Stimulated activated CD8-positive, alpha-beta memory T cell treated with anti-CD3 and anti-CD28 coated beads, Interleukin-12 subunit alpha, Interleukin-12 subunit beta, amount 100 ng/mL, for 4 hours (primary cell): ENCODE measurements around the gene DUSP8.

Source experiments
- DNase-seq: peaks from one replicate; pipeline ENCODE4 v3.0.0-alpha.2; 2020; ENCODE audit warnings: low read depth

DUSP8 gene

DNA sequence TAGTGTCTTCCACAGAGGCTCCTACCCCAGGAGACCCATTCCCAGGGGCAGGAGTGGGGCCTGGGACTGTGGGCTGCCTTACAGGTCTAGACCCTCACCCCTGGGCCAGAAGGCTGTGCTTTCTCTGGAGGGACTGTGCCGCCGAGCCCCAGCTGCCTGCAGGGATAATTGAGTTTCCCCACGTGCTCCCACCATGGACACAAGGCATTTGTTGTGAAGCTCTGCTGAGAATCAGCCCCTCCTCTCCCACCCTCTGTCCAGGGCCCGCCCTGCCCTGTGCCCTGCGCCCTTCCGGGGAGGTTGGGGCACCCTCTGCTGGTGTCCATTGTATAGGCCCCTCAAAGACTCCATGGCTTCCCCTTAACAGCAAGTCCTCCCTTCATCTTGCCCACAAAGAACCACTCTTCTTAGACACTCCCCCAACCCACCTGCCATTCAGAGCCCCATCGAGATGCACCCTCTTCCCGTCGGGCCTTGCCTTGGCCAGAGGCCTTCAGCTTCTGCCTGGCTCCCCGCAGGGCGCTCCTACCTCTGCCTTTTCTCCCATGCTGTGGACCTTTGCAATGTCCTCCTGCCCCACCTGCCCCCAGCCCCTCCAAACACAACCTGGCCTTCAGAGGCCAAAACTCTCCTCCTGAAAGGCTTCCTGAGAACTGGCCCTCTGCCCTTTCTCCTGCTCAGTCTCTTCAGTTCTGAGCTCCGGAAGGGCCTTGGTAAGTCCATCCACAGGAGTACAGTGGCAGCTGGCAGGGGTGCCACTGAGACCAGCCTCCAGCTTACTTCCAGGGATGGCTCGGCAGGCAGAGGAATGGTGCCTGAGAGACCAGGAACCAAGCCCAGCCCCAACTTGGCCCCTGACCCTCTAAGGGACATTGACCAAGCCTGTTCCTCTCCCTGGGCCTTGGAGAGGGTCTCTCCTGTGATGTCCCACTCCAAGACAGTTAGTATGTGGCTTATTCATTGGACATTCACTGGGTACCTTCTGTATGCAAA is 22.4 kb downstream of the DUSP8 start:
- no peak for DNase-seq

DNA sequence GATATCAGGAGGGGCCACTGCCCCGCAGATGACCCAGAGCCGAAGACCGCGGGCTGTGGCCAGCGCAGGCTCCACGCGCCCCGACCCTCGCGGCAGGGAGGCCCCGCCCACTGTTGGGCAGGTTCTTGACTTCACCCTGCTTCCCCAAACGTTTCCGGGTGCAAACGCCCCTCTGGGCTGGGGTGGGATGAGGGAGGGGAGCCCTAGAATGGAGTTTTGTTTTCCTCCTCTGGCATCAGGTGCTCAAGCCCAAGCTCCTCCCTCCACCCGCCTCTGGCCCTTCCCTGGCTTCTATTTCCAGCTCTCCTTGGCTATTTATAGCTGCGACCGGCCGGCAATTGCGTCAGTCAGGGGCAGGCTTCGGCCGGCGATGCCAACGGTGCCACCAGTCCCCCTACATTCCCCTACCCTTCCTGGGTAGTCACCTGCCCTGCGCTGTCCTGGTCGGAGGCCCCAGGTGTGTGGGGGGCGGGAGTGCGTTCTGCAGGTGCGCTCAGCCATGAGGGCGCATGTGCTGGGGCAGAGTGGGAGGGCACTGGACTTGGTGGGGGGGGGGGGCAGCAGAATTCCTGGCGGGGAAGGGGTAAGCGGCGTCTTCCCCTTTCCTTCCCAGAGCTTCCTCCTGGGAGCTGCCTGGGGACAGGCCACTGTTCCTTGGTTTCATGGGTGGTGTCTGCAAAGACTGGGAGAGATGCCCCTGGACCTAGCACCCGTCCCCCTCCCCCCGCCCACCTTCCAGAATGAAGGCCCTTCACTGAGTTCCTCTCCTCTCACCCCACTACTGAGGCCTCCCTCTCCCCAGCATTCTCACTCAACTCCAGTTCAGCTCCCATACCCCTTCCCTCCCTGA is 23.6 kb downstream of the DUSP8 start:
- DNase-seq, result no peak

DNA sequence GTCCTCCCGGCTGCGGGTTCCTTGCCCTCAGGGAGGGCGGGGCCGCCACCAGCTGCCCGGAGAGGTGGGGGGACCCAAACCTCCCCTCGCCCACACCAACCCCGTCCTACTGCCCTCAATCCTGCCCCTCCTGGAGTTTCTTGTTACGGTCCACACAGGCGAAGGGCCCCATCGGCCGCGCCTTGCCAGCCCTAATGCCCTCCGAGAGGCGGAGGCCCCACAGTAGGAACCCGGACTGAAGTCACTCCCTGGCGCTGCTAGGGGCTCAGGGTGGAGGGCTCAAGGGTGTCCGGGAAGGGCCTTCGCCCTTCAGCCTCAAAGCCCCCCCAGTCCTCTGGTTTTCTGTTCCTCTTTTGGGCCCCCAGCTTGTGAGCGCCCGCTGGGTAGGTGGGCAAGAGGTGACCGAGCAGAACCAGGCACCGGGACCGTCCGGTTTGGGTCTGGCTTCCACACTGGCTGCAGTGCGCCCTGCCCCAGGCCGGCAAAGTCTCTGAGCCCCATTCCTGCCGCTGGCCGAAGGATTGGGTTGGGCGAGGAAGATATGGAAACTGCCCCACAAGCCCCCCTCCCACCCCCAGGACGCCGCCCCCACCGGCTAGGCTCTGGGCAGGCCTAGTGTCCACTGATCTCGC is 24.5 kb downstream of the DUSP8 start:
- no peak for DNase-seq

DNA sequence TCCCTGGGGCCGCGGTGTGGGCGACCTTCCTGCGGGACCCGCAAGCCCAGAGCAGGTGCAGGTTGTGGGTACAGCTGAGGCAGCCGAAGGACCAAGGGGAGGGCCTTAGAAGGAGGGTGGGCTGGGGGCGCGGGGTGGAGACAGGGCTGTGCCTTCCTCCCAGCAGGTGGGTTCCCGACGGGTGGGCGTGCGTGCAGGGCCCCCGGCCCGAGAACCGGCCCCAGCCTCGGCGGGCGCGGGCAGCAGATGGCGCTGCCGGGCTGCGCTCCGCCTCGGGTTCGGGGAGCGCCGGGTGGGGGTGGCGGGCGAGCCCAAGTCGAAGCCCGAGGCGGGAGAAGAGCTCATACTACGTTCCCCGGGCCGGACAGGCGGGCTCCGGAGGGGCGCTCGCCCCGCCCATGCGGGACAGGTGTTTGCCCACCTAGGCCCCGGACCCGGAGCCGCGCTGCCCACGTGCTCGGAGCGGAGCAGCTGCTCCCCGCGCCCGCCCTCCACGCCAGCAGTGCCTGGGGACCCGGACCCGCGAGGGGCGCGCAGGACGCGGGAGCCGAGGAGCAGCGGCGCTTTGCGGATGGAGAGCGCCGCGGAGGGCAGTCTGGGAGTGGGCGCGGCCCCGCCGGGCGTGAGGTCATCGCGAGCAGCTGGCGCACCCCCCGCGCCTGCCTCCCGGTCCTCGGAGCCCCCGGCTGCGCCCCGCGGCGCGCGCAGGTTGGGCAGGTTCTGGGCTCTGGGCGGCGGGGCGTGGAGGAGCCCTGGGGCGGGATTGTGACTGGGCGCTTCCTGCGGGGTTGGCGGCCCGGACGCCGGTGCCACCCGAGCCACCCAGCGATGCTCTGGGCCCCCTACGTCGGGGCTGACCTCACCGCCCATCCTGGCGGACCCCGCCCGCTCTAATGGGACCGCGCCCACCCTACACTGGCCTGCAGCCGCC is 25.3 kb downstream of the DUSP8 start:
- DNase-seq, result peak; percentile 34

DNA sequence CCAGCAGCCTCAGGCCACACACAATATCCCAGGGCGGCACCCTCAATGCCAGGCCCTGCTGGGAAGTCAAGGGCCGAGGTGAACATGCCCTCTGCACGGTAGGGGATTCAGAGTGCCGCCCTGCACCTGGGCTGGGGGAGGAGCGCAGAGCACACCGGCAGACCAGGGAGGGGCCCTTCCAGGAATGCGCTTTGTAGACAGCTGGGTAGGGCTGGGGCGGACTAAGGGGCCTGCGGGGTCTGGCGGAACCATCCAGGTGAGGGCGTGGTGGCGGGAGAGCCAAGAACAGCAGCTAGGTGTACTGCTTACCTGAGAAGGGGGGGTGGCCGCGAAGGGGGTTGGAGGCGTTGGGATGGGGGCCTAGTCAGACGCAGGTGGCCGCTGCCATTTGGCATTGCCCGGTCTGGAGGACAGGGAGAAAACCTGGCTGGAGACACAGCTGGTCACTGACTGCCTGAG is 26.0 kb downstream of the DUSP8 start:
- no peak for DNase-seq

DNA sequence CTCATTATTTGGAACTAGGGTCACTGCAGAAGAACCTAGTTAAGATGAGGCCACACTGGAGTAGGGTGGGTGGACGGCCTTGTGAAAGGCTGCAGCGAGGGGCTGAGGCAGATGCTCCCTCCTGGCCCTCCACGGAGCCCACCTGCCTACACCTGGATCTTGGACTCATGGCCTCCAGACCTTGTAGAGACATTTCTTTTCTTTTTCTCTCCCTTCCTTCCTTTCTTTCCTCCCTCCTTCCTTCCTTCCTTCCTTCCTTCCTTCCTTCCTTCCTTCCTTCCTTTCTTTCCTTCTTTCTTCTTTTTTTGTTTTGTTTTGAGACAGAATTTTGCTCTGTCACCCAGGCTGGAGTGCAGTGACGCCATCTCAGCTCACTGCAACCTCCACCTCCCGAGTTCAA is 26.6 kb downstream of the DUSP8 start:
- no peak for DNase-seq

DNA sequence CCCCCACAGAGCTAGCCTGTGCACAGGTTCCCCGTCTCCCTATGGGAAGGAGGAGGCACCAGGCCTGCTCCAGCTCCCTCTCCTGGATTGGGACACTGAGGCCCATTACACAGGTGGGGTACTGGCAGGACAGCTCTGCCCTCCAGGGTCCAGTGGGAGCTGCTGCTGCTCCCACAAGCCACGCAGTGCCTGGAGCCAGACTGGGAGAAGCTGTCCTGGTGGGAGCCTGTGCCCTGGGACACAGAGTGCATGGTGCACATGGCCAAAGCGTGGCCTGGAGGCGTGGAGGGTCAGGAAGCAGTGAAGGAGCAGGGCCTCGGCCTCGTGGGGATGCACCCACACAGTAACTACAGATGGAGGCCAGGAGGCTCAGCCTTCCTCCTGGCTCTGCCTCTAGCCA is 27.5 kb downstream of the DUSP8 start:
- no peak for DNase-seq

DNA sequence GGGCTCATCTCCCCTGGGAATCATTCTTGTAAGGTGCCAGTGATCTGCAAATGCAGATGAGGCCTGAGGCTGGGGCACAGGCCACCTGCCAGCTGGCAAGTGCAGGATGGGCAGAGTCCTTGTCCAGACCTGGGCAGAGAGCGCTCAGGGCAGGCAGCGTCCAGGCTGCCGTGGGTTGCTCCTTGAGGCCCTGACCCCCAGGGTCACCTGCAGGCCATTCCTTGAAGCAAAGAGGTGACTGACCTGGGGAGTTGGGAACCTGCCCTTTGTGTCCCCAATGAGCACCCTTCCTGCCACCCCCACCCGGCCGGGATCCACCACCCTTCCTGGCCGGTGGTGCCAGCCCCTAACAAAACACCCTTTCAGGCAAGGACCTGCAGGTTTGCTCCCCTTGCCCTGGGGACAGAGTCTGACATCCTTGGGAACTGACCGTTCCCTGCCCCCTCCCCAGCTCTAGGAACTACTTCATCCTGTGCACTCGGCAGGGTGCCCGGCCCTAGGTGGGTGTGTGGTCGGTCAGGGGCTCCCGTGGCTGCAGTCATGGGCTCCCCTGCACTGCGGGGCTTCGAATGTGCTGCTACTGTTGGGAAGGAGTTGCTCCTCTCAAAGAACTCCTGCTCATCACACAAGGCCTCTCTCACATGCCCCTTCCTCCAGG is 28.3 kb downstream of the DUSP8 start:
- DNase-seq, result no peak

DNA sequence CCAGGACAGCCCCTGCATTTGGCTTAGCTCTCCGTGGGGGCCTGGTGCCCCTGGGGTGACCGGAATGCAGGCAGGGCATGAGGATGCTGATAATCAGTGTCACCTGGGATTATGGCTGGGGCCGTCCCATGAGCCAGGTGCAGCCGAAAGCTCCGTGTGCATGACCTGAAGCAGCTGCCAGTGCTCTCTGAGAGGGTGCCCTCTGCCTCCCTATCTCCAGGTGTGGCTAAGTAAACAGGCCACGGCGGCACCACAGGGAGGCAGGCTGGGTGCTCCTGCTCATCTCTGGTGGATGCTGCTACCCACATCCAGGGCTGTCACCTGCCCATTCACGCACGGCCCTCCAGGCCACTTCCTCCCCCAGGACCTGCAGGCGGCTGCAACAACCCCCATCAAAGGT is 29.8 kb downstream of the DUSP8 start:
- DNase-seq, result no peak

DNA sequence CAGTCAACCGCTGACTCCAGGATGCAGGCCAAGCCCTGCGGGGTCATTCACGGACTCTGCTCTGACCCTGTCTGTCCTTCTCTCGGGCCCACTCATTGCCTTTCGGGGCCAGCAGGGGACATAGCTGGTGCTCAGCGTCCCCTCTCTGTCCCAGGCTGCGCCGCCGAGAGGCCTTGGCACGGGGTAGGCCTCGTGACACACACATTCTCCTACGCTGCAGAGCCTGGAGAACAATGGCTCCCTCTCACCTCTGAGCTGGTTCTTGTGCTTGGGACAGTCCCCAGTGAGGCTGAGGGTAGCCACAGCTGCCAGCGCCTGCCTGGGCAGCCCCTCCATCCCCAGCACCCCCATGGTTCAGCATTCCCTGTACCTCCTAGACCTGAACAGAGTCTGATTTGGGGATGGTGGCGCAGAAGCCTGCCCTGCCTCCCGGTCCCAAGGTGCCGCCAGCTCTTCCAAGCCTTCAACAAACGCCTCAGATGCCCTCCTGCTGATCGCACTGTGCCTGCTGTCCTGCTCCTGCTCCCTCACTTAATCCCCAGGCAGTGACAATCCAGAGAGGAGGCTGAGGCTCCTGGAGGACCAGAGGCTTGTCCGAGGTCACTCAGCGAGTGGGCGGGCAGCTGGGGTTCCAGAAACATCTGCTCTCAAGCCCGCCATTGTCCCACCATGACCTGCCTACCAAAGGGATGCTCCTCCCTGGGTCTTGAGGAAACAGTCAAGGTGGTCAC is 30.4 kb downstream of the DUSP8 start:
- DNase-seq, result no peak

DNA sequence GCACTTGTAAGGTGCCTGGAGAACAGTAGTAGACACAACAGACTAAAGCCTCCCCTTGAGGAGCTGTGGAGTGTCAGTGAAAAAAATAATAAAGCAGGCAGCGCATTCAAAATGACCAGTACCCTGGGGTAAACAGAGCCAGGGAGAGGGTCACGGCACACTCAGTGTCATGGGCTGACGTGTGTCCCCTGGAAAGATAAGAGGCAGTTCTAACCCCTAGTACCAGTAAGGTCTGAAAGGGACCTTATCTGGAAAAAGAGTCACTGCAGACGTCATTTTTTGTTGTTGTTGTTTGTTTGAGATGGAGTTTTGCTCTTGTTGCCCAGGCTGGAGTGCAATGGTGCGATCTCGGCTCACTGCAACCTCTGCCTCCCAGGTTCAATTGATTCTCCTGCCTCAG is 32.0 kb downstream of the DUSP8 start:
- DNase-seq, result no peak

DNA sequence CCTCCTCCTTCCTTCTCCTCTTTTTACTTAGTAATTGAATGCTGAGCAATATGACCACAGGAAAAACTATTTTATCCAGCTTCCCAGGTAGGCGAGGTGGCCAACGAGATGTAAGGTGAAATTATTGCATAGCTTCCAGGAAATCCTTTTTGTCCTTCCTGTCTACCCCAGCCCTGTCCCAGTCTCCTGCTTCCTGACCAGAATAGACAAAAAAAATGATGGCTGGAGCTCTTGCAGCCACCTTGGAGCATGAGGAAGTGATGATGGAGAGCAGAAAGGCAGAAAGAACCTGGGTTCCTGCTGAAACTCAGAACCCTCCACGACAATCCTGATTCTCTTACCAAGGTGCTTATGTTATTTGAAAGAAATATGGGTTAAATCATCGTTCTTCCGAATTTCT is 33.9 kb downstream of the DUSP8 start:
- DNase-seq, result no peak

DNA sequence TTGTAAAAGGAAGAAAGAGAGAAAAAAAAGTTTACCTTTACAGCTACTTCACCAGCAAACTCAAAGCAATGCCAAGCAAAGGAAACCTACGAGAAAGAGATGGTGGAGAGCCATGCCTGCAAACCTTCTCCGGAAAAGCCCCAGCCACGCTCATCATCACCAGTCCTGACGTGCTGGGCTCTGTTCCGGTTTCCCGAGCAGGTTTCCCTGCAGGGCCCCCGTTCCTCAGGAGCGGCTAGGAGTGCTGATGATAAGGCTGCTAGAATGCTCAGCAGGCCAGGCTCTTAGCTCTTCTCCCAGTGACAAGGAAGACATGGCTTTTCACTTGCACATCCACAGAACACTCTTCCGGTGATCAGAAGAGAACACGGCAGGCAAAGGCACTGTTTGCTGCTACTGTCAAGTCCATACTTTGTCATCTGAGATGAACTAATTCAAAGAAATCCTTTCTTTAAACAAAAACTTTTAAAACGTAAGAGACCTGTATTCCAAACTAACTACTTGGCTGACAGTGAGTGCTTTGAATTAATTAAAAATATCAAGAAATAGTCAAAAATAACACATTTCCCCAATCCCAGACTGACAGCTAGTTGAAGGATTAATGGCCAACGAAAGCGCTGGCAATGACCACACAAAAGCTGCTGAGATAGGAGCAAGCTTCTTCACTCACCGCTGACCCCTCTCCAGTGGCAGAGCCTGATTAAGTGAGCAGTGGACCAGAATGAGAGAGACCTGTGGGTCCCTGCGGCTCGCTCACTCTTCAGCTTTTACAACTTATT is 35.8 kb downstream of the DUSP8 start:
- no peak for DNase-seq

DNA sequence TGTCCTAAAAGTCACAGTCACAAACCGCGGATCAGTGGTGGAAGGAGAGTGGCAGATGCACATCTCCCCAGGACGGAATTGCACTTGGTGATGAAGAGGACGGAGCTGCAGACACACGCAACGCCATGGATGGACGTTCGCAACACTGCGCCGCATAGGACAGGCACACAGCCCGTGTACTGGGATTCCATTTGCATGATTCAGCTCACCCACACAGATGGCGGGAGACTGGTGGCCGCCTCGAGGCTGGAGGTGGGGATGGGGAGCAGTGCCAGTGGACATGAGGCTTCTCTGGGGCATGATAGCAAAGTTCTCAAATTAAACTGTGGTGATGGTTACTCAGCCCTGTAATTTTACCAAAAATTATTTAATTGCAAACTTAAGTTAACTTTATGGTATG is 37.4 kb downstream of the DUSP8 start:
- no peak for DNase-seq

DNA sequence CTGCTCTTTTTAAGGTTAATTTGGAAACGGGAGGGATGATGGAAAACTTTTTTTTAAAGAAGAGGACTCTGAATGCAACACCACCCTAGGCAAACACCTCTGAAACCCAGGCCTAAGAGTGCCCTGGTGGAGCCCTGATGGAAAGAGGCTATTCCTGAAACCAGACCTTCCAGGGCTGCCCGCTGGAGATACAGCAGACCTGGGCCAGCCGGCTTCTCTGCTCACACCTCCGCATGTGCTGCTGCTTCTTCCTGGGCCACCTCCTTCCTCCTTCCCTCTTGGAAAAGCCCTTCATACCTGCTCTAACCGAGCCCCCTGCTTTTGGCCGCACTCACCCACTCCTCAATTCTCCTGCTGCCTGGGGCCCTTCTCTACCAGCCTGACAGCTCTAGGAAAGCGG is 37.9 kb downstream of the DUSP8 start:
- DNase-seq, result no peak

DNA sequence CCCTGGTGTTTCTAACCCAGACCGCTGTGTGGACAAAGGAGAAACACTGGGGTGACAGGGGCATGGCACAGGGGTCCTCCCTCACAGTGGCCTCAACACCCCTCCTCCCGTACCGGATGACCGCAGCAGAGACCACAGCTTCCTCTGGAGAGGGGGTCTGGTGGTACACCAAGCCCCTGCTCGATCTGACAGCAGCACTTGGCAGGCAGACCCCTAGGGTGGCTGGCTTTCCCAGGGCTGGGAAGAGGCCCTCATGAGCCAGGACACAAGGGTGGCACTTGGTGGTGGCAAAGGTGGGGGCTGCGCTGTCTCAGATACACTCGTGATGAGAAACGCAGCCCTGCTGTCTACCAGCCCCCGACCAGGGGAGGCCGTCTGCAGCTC is 38.7 kb downstream of the DUSP8 start:
- no peak for DNase-seq

DNA sequence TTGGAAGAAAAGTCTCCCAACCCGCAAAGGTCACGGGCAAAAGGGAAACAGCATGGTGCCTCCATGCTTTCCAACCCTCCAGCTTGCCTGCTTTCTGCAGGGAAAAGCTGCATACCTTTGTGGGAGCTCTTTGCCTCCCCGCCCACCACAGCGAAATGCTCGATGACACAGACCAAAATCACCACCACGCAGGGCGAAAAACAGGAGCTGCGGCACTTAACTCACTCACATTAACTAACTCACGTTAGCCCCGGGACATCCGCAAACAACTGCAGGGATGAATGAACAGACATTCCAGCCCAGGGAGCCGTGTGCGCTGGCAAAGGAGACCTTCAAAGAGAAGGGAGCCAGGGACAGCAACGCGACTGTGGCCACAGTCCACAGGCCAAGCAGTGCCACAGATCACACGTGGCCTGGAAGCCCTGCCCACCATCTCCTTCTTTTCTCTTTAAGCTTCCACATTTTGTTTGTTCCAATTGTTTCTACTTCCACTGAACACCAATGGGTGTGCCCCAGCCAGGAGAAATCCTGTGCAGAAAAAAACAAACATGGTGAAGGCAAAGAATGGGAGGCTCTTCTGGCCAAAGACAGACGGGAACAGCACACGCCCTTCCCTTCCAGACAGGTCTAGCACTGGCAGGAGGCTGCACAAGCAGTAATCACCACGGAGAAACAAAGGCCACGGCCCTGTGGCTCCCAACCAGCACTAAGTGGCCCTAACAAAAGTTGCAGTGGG is 39.3 kb downstream of the DUSP8 start:
- DNase-seq, result no peak

DNA sequence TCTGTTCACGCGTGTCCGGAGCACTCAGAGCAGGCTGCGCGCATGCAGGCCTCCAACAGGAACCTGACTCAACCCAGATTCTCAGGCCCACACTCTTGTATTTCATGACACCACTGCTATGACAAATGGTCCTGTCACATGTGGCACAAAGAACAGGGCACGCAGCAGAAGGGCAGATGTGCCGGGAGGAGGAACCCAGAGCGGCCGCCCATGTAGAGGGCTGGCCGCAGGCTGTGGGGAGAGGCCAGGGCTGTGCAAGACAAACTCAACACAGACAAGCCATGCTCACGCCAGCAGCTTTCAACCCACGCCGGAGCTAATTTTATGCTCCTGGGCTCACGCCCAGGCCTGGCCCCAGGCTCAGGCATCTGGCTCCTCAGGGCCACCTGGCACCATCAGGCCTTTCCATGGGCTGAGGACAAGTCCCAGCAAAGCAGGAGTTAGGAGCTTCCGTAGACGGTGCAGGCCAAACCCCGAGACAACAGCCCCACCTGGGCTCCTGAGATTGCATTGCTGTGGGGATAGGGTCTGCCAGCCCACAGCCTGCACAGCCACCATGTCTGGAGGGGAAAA is 40.0 kb downstream of the DUSP8 start:
- DNase-seq, result no peak
